Measurements from ENCODE around the gene FAM151B.

DNA sequence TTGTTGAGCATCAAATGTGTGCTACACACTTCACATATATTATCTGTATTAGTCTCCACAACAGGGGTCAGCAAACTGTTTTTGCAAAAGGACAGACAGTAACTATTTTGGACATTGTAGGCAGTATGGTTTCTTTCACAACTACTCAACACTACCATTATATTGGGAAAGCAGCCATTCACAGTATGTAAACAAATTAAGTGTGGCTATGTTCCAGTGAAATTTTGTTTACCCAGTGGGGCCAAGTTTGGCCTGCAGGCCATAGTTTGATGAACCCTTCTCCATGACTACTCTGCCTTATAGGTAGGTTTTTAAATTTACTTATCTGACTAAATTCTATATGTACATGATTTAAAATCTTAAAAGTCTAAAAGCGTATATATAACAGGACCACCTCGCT lies 13.0 kb upstream of the FAM151B start:
- TF ChIP-seq, protein P1, sequence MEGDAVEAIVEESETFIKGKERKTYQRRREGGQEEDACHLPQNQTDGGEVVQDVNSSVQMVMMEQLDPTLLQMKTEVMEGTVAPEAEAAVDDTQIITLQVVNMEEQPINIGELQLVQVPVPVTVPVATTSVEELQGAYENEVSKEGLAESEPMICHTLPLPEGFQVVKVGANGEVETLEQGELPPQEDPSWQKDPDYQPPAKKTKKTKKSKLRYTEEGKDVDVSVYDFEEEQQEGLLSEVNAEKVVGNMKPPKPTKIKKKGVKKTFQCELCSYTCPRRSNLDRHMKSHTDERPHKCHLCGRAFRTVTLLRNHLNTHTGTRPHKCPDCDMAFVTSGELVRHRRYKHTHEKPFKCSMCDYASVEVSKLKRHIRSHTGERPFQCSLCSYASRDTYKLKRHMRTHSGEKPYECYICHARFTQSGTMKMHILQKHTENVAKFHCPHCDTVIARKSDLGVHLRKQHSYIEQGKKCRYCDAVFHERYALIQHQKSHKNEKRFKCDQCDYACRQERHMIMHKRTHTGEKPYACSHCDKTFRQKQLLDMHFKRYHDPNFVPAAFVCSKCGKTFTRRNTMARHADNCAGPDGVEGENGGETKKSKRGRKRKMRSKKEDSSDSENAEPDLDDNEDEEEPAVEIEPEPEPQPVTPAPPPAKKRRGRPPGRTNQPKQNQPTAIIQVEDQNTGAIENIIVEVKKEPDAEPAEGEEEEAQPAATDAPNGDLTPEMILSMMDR (conservative IDR thresholded peaks at IDR 0.05; ENCODE audit: low read length): no peak
- TF ChIP-seq EZH2phosphoT487 (IDR thresholded peaks at IDR 0.05; ENCODE audit: borderline replicate concordance): no peak
